H1 (cell line): ENCODE data around the gene MVP. TPM values are rescaled to one million over a fixed set of nuclear protein-coding genes. Genes with fewer than 3 reads are reported as not detected.

ENCODE experiments used
- CTCF ChIA-PET: fragments of 300-600 bp; sonication (Branson Sonifier 250); formaldehyde crosslinking; loops from one replicate; lab custom pipeline; 2021; ENCODE audit not compliant: partially characterized antibody; lab: Charles Lee
- POLR2A ChIA-PET: fragments of 300-600 bp; sonication (Branson Sonifier 250); formaldehyde crosslinking; loops from one replicate; lab custom pipeline; 2021; ENCODE audit warnings: inconsistent platforms; ENCODE audit not compliant: partially characterized antibody; lab: Charles Lee
- DNase-seq, 2 experiments: peaks; one replicate each; pipeline versions ENCODE4 v3.0.0 to v3.0.0-alpha.2; 2010 to 2022; ENCODE audit warnings: low spot score in 2 of 2, low read depth in 1 of 2, mixed read lengths in 1 of 2
- FAIRE-seq: peaks from 2 replicates; lab custom pipeline; 2011; peaks lifted over from hg19 to GRCh38; lab: Jason Lieb, UNC
- H2AFZ ChIP-seq: 2 replicates; pipeline ENCODE4 v1.8.1; 2012; ENCODE audit warnings: low read length, inconsistent platforms
- H2AK5ac ChIP-seq: 2 replicates; pipeline ENCODE4 v1.6.1; 2013; ENCODE audit warnings: low read depth, low read length
- H2BK120ac ChIP-seq: replicated peaks from 2 replicates; pipeline ENCODE3; 2013; ENCODE audit warnings: low read depth, low read length, inconsistent platforms
- H2BK12ac ChIP-seq: 2 replicates; pipeline ENCODE4 v1.6.1; 2013; ENCODE audit warnings: low read depth, low read length
- H2BK15ac ChIP-seq: 2 replicates; pipeline ENCODE4 v1.6.1; 2013; ENCODE audit warnings: low read length
- H2BK20ac ChIP-seq: 2 replicates; pipeline ENCODE4 v1.6.1; 2013; ENCODE audit warnings: low read length
- H2BK5ac ChIP-seq: 2 replicates; pipeline ENCODE4 v1.6.1; 2013; ENCODE audit warnings: low read depth, low read length
- H3K14ac ChIP-seq: 2 replicates; pipeline ENCODE4 v1.6.1; 2013; ENCODE audit warnings: inconsistent platforms; ENCODE audit not compliant: insufficient read length
- H3K18ac ChIP-seq: 2 replicates; pipeline ENCODE4 v1.6.1; 2013; ENCODE audit warnings: low read length; ENCODE audit errors: extremely low read depth
- H3K23ac ChIP-seq: 2 replicates; pipeline ENCODE4 v1.6.1; 2013; ENCODE audit warnings: inconsistent platforms; ENCODE audit not compliant: insufficient read length
- H3K23me2 ChIP-seq: 2 replicates; pipeline ENCODE4 v1.6.1; 2013; ENCODE audit warnings: low read depth, low read length
- H3K27ac ChIP-seq: 2 replicates; pipeline ENCODE4 v1.6.1; 2011; ENCODE audit warnings: low read depth, low read length, inconsistent platforms
- H3K27me3 ChIP-seq, 4 experiments: replicated peaks in 1 of 4; 1 replicate in 1 of 4; 2 replicates in 3 of 4; pipeline versions ENCODE4 v1.6.1 to v1.8.1; 2011 to 2013; ENCODE audit warnings: low read length in 3 of 4, mild to moderate bottlenecking in 3 of 4, inconsistent platforms in 2 of 4, mixed read lengths in 2 of 4, moderate library complexity in 1 of 4; ENCODE audit not compliant: control insufficient read depth in 3 of 4, insufficient read depth in 3 of 4; ENCODE audit errors: extremely low read depth in 1 of 4
- H3K36me3 ChIP-seq, 4 experiments: 2 replicates each; pipeline versions ENCODE4 v1.6.1 to v1.8.1; 2011 to 2013; ENCODE audit warnings: mild to moderate bottlenecking in 4 of 4, low read length in 3 of 4, moderate library complexity in 2 of 4, control low read depth in 1 of 4, inconsistent platforms in 1 of 4; ENCODE audit not compliant: insufficient read depth in 4 of 4, control insufficient read depth in 2 of 4
- H3K4ac ChIP-seq: replicated peaks from 2 replicates; pipeline ENCODE3; 2013; ENCODE audit warnings: low read length, low read depth, mixed read lengths, inconsistent platforms; ENCODE audit not compliant: insufficient read length
- H3K4me1 ChIP-seq, 4 experiments: replicated peaks in 1 of 4; 1 replicate in 1 of 4; 2 replicates in 3 of 4; pipeline versions ENCODE4 v1.6.1 to v1.8.1; 2011 to 2013; ENCODE audit warnings: low read length in 3 of 4, inconsistent platforms in 2 of 4, mixed read lengths in 1 of 4; ENCODE audit not compliant: insufficient read depth in 4 of 4, control insufficient read depth in 3 of 4
- H3K4me2 ChIP-seq, 2 experiments: 2 replicates each; pipeline versions ENCODE4 v1.6.1 to v1.8.1; 2011 to 2013; ENCODE audit warnings: low read depth in 2 of 2, low read length in 2 of 2, control low read depth in 1 of 2, inconsistent platforms in 1 of 2, mild to moderate bottlenecking in 1 of 2; ENCODE audit not compliant: insufficient read depth in 1 of 2
- H3K4me3 ChIP-seq, 4 experiments: fragments of 200-600, 300-600 bp in 1 of 4; sonication (generic), shearing (Covaris generic), sonication (Bioruptor Twin) in 1 of 4; 2 replicates each; pipeline versions ENCODE4 v1.5.1 to v1.8.1; 2011 to 2016; ENCODE audit warnings: low read length in 4 of 4, low read depth in 3 of 4, control low read depth in 2 of 4, inconsistent platforms in 2 of 4, mild to moderate bottlenecking in 2 of 4, mixed read lengths in 1 of 4, moderate library complexity in 1 of 4; ENCODE audit not compliant: insufficient read depth in 2 of 4; ENCODE audit errors: extremely low read depth in 1 of 4
- H3K56ac ChIP-seq: replicated peaks from 2 replicates; pipeline ENCODE3; 2013; ENCODE audit warnings: low read depth, mild to moderate bottlenecking, mixed read lengths, low read length, inconsistent platforms; ENCODE audit not compliant: insufficient read length
- H3K79me1 ChIP-seq: 2 replicates; pipeline ENCODE4 v1.6.1; 2013; ENCODE audit warnings: low read depth, low read length, control low read depth
- H3K79me2 ChIP-seq, 2 experiments: 2 replicates each; pipeline versions ENCODE4 v1.6.1 to v1.8.1; 2012 to 2013; ENCODE audit warnings: low read length in 2 of 2, mild to moderate bottlenecking in 2 of 2, inconsistent platforms in 1 of 2; ENCODE audit not compliant: insufficient read depth in 2 of 2, control insufficient read depth in 1 of 2
- H3K9ac ChIP-seq, 4 experiments: replicated peaks in 1 of 4; 1 replicate in 1 of 4; 2 replicates in 3 of 4; pipeline versions ENCODE4 v1.6.1 to v1.8.1; 2011 to 2013; ENCODE audit warnings: low read depth in 3 of 4, low read length in 3 of 4, control low read depth in 2 of 4, mild to moderate bottlenecking in 2 of 4, moderate library complexity in 2 of 4, inconsistent platforms in 1 of 4; ENCODE audit errors: extremely low read depth in 1 of 4
- H3K9me3 ChIP-seq, 2 experiments: 2 replicates each; pipeline versions ENCODE4 v1.6.1 to v1.8.1; 2012 to 2013; ENCODE audit warnings: mild to moderate bottlenecking in 2 of 2, moderate library complexity in 2 of 2, control low read depth in 1 of 2, inconsistent platforms in 1 of 2, low read depth in 1 of 2, low read length in 1 of 2, mixed read lengths in 1 of 2; ENCODE audit not compliant: insufficient read depth in 2 of 2
- H4K20me1 ChIP-seq, 2 experiments: replicated peaks in 1 of 2; 2 replicates each; pipeline versions ENCODE3 to v1.8.1; 2011 to 2013; ENCODE audit warnings: inconsistent platforms in 2 of 2, low read length in 2 of 2, mild to moderate bottlenecking in 1 of 2; ENCODE audit not compliant: insufficient read depth in 2 of 2, control insufficient read depth in 1 of 2
- H4K5ac ChIP-seq: 2 replicates; pipeline ENCODE4 v1.6.1; 2013; ENCODE audit warnings: low read length, low read depth, mixed read lengths, inconsistent platforms; ENCODE audit not compliant: insufficient read length
- H4K8ac ChIP-seq: 2 replicates; pipeline ENCODE4 v1.8.0; 2013; ENCODE audit warnings: mild to moderate bottlenecking, moderate library complexity, low read length, inconsistent platforms; ENCODE audit not compliant: insufficient read depth; ENCODE audit errors: extremely low read depth
- H4K91ac ChIP-seq: replicated peaks from 2 replicates; pipeline ENCODE3; 2013; ENCODE audit warnings: low read length, mixed read lengths, inconsistent platforms; ENCODE audit not compliant: insufficient read length
- BCL11A ChIP-seq, 2 experiments: IDR thresholded peaks; one replicate each; pipeline ENCODE4 v1.6.1; 2011; ENCODE audit warnings: low read depth in 2 of 2, low read length in 2 of 2, mild to moderate bottlenecking in 2 of 2
- SP2 ChIP-seq: IDR thresholded peaks from 2 replicates; pipeline ENCODE4 v1.6.1; 2012; ENCODE audit warnings: mild to moderate bottlenecking, low read length, inconsistent platforms
- USF2 ChIP-seq: IDR thresholded peaks from 2 replicates; pipeline ENCODE4 v1.6.1; 2011; ENCODE audit warnings: low read length, improper control_type of control experiment
- WGBS, 2 experiments: shearing (Covaris generic) in 1 of 2; methylation state at CpG; one replicate each; pipeline versions ENCODE4 v1.1.6 to v1.1.7; 2013 to 2015; ENCODE audit warnings: low lambda C conversion rate in 2 of 2, mixed read lengths in 2 of 2, inconsistent platforms in 1 of 2, low coverage in 1 of 2, missing lambda C conversion rate in 1 of 2; ENCODE audit not compliant: insufficient replicate concordance in 2 of 2, insufficient coverage in 1 of 2, insufficient read length in 1 of 2; ENCODE audit errors: extremely low coverage in 1 of 2, missing lambda C conversion rate in 1 of 2; 5-methylcytosine and 5-hydroxymethylcytosine counted together
- polyA plus RNA-seq, 7 experiments: library from polyadenylated mRNA; depleted of rRNA in 3 of 7; stranded (reverse) in 5 of 7; unstranded in 2 of 7; fragments of >200 nt in 5 of 7; fragments of 200-250 nt in 2 of 7; gene quantifications; 1 replicate in 5 of 7; 2 replicates in 1 of 7; 4 replicates in 1 of 7; pipeline versions ENCODE4 v1.2.1 to v1.2.3, GENCODE V29; 2011 to 2013; ENCODE audit warnings: missing spikeins in 2 of 7, mixed read lengths in 2 of 7
- total RNA-seq: library from RNA; stranded (reverse); fragmentation: NEBNext Ultra II Directional; extraction: Animal tissue kit (Norgen Biotek cat#: 25700); gene quantifications from 2 replicates; pipeline ENCODE4 v1.2.1, GENCODE V29; 2021

Gene MVP
- total and polyA plus RNA-seq, 2 of the 8 experiments (the other 6 are each of a cell fraction or from before 2014, with no cell fraction given): 1.9 TPM

GRCh38 chr16:29876217-29876593, 55.9 kb downstream of the MVP start:
- no peak overlapping the region for H3K56ac ChIP-seq
- H3K18ac ChIP-seq: no peak overlapping the region
- CTCF ChIA-PET: interaction anchor here (0.8 to 3.5 kb wide), 2 partner anchors 12 to 145 kb away, joined by 3 to 10 read pairs; partner anchors contain the start of gene CDIPT
- no peak overlapping the region for H2BK120ac ChIP-seq
- H3K36me3 ChIP-seq: peaks cover 0 to 5% (median 2%) of the 10 kb centered on the region in 4 experiments; a peak in 3 of 8 replicates
- peaks cover 0 to 11% (median 7%) of the 10 kb centered on the region in 4 experiments; a peak in 5 of 7 replicates for H3K4me1 ChIP-seq
- no peak overlapping the region for H3K23ac ChIP-seq
- peak overlapping the region; percentile 41 to 64 (median 52) for H3K4me3 ChIP-seq
- no peak overlapping the region for H4K91ac ChIP-seq
- no peak overlapping the region for H2BK15ac ChIP-seq
- no peak overlapping the region for H4K8ac ChIP-seq
- no peaks in the 10 kb centered on the region for H3K27me3 ChIP-seq
- H4K20me1 ChIP-seq: peaks cover 1 to 2% of the 10 kb centered on the region in 2 experiments
- no peak overlapping the region for H3K4ac ChIP-seq
- POLR2A ChIA-PET: interaction anchor here (0.7 to 2.2 kb wide), 4 partner anchors 13 to 161 kb away, joined by 4 to 15 read pairs (median 5); partner anchors contain the start of genes ASPHD1, CDIPT and SEZ6L2
- no peak overlapping the region for H3K27ac ChIP-seq
- peak overlapping the region; percentile 69 to 91 for H3K4me2 ChIP-seq
- H4K5ac ChIP-seq: no peak overlapping the region
- WGBS, 2 experiments: 15% methylated on average over 15 of the region's 18 CpGs; no CpG with 5 or more reads in 1 of the 2 experiments
- no peak overlapping the region for H2BK5ac ChIP-seq
- no peak overlapping the region for H2BK20ac ChIP-seq
- no peak overlapping the region for H3K14ac ChIP-seq
- no peak overlapping the region for H2AK5ac ChIP-seq
- no peaks in the 10 kb centered on the region; a peak in 1 of 4 replicates for H3K79me2 ChIP-seq
- no peak overlapping the region for H2BK12ac ChIP-seq
- no peak overlapping the region; the same call in 1 of the 2 replicates for H2AFZ ChIP-seq
- DNase-seq: peak in 1 of 2 experiments; percentile 49
- no peak for FAIRE-seq
- H3K23me2 ChIP-seq: peaks cover 7% of the 10 kb centered on the region; the same call in 1 of the 2 replicates
- H3K79me1 ChIP-seq: no peaks in the 10 kb centered on the region
- no peak overlapping the region for H3K9ac ChIP-seq
- TF ChIP-seq BCL11A (IDR thresholded peaks at IDR 0.05; ENCODE audit: low read depth in 2 of 2, low read length in 2 of 2) (no peak), USF2 (no peak), SP2 (no peak)
- no peaks in the 10 kb centered on the region for H3K9me3 ChIP-seq
